Endothelial cell (in vitro differentiated cells): ENCODE data around the gene TVP23A. TPM values are rescaled to one million over a fixed set of nuclear protein-coding genes. Genes with fewer than 3 reads are reported as not detected.
"Not testable (repeated sequence)": the region's sequence is repeated elsewhere in the genome, so short reads cannot be mapped to it uniquely, and the experiment has no call there.

ENCODE experiments used
- DNase-seq: peaks from one replicate; pipeline ENCODE4 v3.0.0; 2021; ENCODE audit warnings: low spot score
- H3K27ac Mint-ChIP-seq: one replicate; pipeline ENCODE4 v1.8.0; 2021; ENCODE audit warnings: mixed read lengths, inconsistent platforms; ENCODE audit not compliant: unreplicated experiment
- H3K27me3 Mint-ChIP-seq: one replicate; pipeline ENCODE4 v1.8.0; 2021; ENCODE audit warnings: mild to moderate bottlenecking, moderate library complexity, mixed read lengths, inconsistent platforms; ENCODE audit not compliant: unreplicated experiment
- H3K36me3 Mint-ChIP-seq: one replicate; pipeline ENCODE4 v1.8.0; 2021; ENCODE audit warnings: mild to moderate bottlenecking, low read depth, mixed read lengths, inconsistent platforms; ENCODE audit not compliant: unreplicated experiment
- H3K4me1 Mint-ChIP-seq: one replicate; pipeline ENCODE4 v1.8.0; 2021; ENCODE audit warnings: mild to moderate bottlenecking, mixed read lengths, inconsistent platforms; ENCODE audit not compliant: unreplicated experiment
- H3K4me3 Mint-ChIP-seq: one replicate; pipeline ENCODE4 v1.8.0; 2021; ENCODE audit warnings: mild to moderate bottlenecking, mixed read lengths, inconsistent platforms; ENCODE audit not compliant: unreplicated experiment
- H3K9me3 Mint-ChIP-seq: one replicate; pipeline ENCODE4 v1.8.0; 2021; ENCODE audit warnings: mixed read lengths, inconsistent platforms; ENCODE audit not compliant: unreplicated experiment
- CTCF ChIP-seq: fragments of 200-600 bp; sonication (generic); IDR thresholded peaks from one replicate; pipeline ENCODE4 v1.5.0; 2021; ENCODE audit warnings: antibody characterized with exemption; ENCODE audit not compliant: unreplicated experiment
- total RNA-seq: library from RNA; stranded (reverse); fragmentation: NEBNext Ultra II Directional; extraction: Animal tissue kit (Norgen Biotek cat#: 25700); gene quantifications from one replicate; pipeline ENCODE4 v1.2.1, GENCODE V29; 2021; ENCODE audit not compliant: unreplicated experiment

The TVP23A gene
- total RNA-seq, 1 donor from 2014 or later = 7.8 TPM

DNA sequence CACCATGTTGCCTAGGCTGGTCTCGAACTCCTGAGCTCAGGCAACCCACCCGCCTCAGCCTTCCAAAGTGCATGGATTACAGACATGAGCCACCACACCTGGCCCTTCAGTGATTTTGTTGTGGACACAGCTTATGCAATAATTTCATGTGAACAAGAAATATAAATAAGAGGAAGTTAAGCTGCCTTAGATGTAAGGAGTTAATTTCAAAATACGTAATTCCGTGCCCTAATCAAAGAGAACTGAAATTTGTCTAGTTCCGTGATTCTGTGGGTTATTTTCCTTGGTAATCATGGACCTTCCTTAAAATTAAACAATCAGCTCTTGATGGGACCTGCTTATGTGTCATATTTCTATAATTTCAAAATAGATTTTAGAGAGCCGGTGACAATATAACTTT is 11.9 kb downstream of the TVP23A start:
- Mint-ChIP-seq H3K9me3 (no peaks in the 10 kb centered on the region), H3K27me3 (no peaks in the 10 kb centered on the region), H3K36me3 (peaks cover 4% of the 10 kb centered on the region), H3K4me3 (no peak overlapping the region), H3K27ac (no peak overlapping the region), H3K4me1 (peaks cover 9% of the 10 kb centered on the region)
- DNase-seq = no peak
- no peak for TF ChIP-seq CTCF

- H3K27me3 Mint-ChIP-seq = no peaks in the 10 kb centered on the region
- H3K4me1 Mint-ChIP-seq = peaks cover 4% of the 10 kb centered on the region
- TF ChIP-seq CTCF = no peak
- H3K36me3 Mint-ChIP-seq = peaks cover 4% of the 10 kb centered on the region
- H3K27ac Mint-ChIP-seq = no peak overlapping the region
- no peak overlapping the region for H3K4me3 Mint-ChIP-seq
- H3K9me3 Mint-ChIP-seq = no peaks in the 10 kb centered on the region
- DNase-seq = no peak
These were observed 13.3 kb downstream of the TVP23A start for GRCh38 chr16:10805334-10805733.

GRCh38 chr16:10799736-10800135 is 18.9 kb downstream of the TVP23A start:
- H3K27me3 Mint-ChIP-seq = peaks cover 3% of the 10 kb centered on the region
- H3K36me3 Mint-ChIP-seq = no peaks in the 10 kb centered on the region
- H3K4me1 Mint-ChIP-seq = no peaks in the 10 kb centered on the region
- no peak for DNase-seq
- H3K27ac Mint-ChIP-seq = no peak overlapping the region
- no peak overlapping the region for H3K4me3 Mint-ChIP-seq
- no peak for TF ChIP-seq CTCF
- H3K9me3 Mint-ChIP-seq = no peaks in the 10 kb centered on the region

GRCh38 chr16:10791048-10791447 is 27.5 kb downstream of the TVP23A start:
- no peak for TF ChIP-seq CTCF
- no peaks in the 10 kb centered on the region for H3K4me1 Mint-ChIP-seq
- H3K27ac Mint-ChIP-seq = no peak overlapping the region
- no peak overlapping the region for H3K4me3 Mint-ChIP-seq
- DNase-seq = no peak
- no peaks in the 10 kb centered on the region for H3K9me3 Mint-ChIP-seq
- peaks cover 2% of the 10 kb centered on the region for H3K27me3 Mint-ChIP-seq
- peaks cover 12% of the 10 kb centered on the region for H3K36me3 Mint-ChIP-seq

DNA sequence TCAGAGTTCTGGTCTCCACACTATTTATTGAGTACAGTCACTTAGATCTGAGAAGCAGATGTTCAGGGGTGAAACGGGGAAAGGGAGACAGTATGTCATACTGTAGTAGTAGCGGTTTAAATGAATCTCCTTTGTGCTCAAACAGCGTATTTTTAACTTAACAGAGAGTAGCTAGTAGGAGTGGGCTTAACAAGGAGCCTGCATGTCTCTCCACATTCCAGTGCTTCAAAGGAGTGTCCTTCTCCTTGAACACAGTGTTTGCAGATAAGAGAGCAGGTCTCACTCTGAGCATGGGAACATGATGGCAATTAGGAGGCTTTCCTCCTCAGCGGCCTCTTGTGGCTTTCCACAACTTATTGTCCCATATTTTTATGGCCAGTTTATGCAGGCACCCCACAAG is 30.0 kb downstream of the TVP23A start:
- not testable (repeated sequence) for DNase-seq, H3K4me3 Mint-ChIP-seq, H3K9me3 Mint-ChIP-seq, H3K27me3 Mint-ChIP-seq, H3K4me1 Mint-ChIP-seq, H3K27ac Mint-ChIP-seq
- peaks cover 12% of the 10 kb centered on the region for H3K36me3 Mint-ChIP-seq

DNA sequence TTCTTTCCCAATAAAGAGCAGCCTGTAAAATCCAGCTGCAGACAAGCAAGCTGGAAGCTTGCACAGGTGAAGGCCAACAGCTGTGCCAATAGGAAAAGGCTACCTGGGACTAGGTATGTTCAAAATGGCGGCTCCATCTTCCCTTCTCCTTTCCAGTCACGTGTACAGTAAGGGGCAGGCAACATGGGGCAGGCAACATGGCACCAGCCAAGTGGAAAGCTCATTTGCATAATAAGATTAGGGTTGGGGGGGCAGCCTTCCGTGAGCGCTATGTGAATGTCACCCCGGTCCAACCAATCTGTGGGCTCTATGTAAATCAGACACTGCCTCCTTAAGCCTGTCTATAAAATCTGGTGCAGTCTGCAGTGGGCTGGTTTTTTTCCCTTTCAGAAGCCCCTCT is 31.3 kb downstream of the TVP23A start:
- no peak for TF ChIP-seq CTCF
- DNase-seq = no peak
- H3K4me1 Mint-ChIP-seq = no peaks in the 10 kb centered on the region
- peaks cover 2% of the 10 kb centered on the region for H3K27me3 Mint-ChIP-seq
- no peaks in the 10 kb centered on the region for H3K9me3 Mint-ChIP-seq
- no peak overlapping the region for H3K4me3 Mint-ChIP-seq
- H3K36me3 Mint-ChIP-seq = peaks cover 9% of the 10 kb centered on the region
- H3K27ac Mint-ChIP-seq = no peak overlapping the region
